ENCODE measurements around the gene MMRN2. TPM values are rescaled to one million over a fixed set of nuclear protein-coding genes. Genes with fewer than 3 reads are reported as not detected.

The MMRN2 gene
- total and polyA plus RNA-seq, 8 donors, result 20.6 to 41.8 (median 30.2) TPM

GRCh38 chr10:86889997-86890396 lies 67.4 kb downstream of the MMRN2 start:
- no peak for DNase-seq
- ATAC-seq, result no peak
- Histone ChIP-seq H3K27ac (no peak overlapping the region), H3K4me1 (no peaks in the 10 kb centered on the region), H3K4me3 (no peak overlapping the region), H3K27me3 (no peaks in the 10 kb centered on the region), H3K36me3 (no peaks in the 10 kb centered on the region), H3K9me3 (no peaks in the 10 kb centered on the region)
- TF ChIP-seq CTCF (IDR thresholded peaks at IDR 0.05), result no peak
- intact Hi-C loops (cut with DNase I), result no loop called here

- no peaks in the 10 kb centered on the region for H3K36me3 ChIP-seq
- H3K9me3 ChIP-seq, result no peaks in the 10 kb centered on the region
- ATAC-seq (peak; percentile 27), DNase-seq (no peak)
- no peak overlapping the region for H3K4me3 ChIP-seq
- no peak for TF ChIP-seq CTCF (IDR thresholded peaks at IDR 0.05)
- intact Hi-C loops (cut with DNase I), result no loop called here
- no peaks in the 10 kb centered on the region for H3K4me1 ChIP-seq
- no peaks in the 10 kb centered on the region for H3K27me3 ChIP-seq
- H3K27ac ChIP-seq, result no peak overlapping the region
These were observed 68.6 kb downstream of the MMRN2 start for GRCh38 chr10:86888585-86889381.

Other genes with a start within 250 kb of the MMRN2 start
- 10 to 100 TPM; 33.4 to 47.9 TPM for gene BMPR1A, start 201.0 kb downstream of the MMRN2 start, total RNA-seq
- 10 to 100 TPM; 67.6 to 87.2 (median 78.6) TPM for gene BMPR1A, start 201.0 kb downstream of the MMRN2 start, polyA plus RNA-seq (ENCODE audit: insufficient read length in 6 of 6)
- gene SNCG, start 984 bp upstream of the MMRN2 start, total RNA-seq, result 10 to 100 TPM in 1 of 2 donors, 1 to 10 TPM in 1; 4.3 to 15.0 TPM
- gene SNCG, start 984 bp upstream of the MMRN2 start, polyA plus RNA-seq (ENCODE audit: insufficient read length in 6 of 6), result 1 to 10 TPM; 3.7 to 6.8 (median 5.5) TPM
- 10 to 100 TPM; 47.9 to 94.1 TPM for gene ADIRF, start 10.9 kb upstream of the MMRN2 start, total RNA-seq
- gene ADIRF, start 10.9 kb upstream of the MMRN2 start, polyA plus RNA-seq (ENCODE audit: insufficient read length in 6 of 6), result 10 to 100 TPM in 4 of 6 donors, 1 to 10 TPM in 2; 8.0 to 22.7 (median 13.8) TPM
- not detected for gene FAM25A, start 62.7 kb upstream of the MMRN2 start, total RNA-seq
- gene FAM25A, start 62.7 kb upstream of the MMRN2 start, polyA plus RNA-seq (ENCODE audit: insufficient read length in 6 of 6), result not detected
- 100 to 1,000 TPM in 1 of 2 donors, 10 to 100 TPM in 1; 92.2 to 126 TPM for gene GLUD1, start 137.2 kb upstream of the MMRN2 start, total RNA-seq
- gene GLUD1, start 137.2 kb upstream of the MMRN2 start, polyA plus RNA-seq (ENCODE audit: insufficient read length in 6 of 6), result 10 to 100 TPM; 89.0 to 98.1 (median 95.3) TPM
- gene SHLD2, start 137.6 kb upstream of the MMRN2 start, total RNA-seq, result 10 to 100 TPM; 24.9 to 34.4 TPM
- 10 to 100 TPM; 27.3 to 33.4 (median 30.9) TPM for gene SHLD2, start 137.6 kb upstream of the MMRN2 start, polyA plus RNA-seq (ENCODE audit: insufficient read length in 6 of 6)